ENCODE results near the gene CC2D2B. TPM values are rescaled to one million over a fixed set of nuclear protein-coding genes. Genes with fewer than 3 reads are reported as not detected.

CC2D2B gene
- total and polyA plus RNA-seq, 2 of the 8 experiments (the other 6 are each of a cell fraction or from before 2014, with no cell fraction given), result 0.09 to 0.71 TPM

DNA sequence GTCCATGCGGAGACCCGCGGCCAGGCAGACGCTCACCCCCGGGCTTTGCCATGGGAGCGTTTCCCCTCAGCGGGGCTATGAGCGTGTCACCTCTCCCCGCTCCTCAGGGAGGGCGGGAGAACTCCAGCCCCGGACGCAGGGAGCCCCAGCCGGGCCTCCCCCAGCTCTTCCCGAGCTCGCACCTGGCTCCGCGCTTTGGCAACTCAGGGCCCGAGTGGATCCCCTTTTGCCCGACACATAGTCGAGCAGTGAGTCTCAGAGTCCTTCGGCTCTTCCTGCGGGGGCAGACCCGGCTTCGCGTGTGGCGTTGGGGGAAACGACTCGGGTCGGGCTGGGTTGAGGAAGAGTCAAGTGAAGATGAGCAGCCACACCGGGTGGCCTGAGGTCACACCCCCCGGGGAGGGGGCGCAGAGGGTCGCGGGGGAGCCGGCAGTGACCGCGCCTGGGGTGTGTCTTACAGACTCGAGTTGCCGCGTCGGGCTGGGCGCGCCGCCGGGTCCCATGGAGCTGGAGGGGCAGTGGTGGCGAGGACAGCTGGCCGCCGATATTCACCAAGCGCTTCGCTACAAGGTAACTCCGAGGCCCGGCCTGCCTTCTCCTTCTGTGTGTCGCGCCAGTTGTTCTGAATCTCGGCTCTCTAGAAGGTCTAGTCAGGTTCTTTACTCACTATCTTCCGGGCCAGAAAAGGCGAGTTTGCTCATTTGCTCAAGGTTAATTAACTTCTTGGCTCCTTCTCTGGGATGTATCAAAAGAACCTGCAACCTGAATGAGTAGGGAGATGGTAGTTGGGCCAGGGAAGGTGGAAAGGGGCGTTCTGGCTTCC, 136.3 kb downstream of the CC2D2B start:
- WGBS, 2 experiments (ENCODE audit: extremely low coverage in 1 of 2, insufficient coverage in 1 of 2, insufficient read length in 1 of 2, insufficient replicate concordance in 2 of 2, low coverage in 1 of 2, low lambda C conversion rate in 2 of 2, missing lambda C conversion rate in 1 of 2), result 3% methylated on average over 41 of the region's 58 CpGs; no CpG with 5 or more reads in 1 of the 2 experiments
- H3K9me3 ChIP-seq (ENCODE audit: insufficient read depth in 2 of 2, low read depth in 1 of 2, low read length in 1 of 2), result 0 out of 4 replicates have a peak, but pooled peaks cover 0 to 3% of the 10 kb centered on the region in 2 experiments
- H2AK5ac ChIP-seq (ENCODE audit: low read depth, low read length), result peak overlapping the region; percentile 65
- peak overlapping the region; percentile 81 to 96 (median 85) for H3K4me3 ChIP-seq (ENCODE audit: extremely low read depth in 1 of 4, insufficient read depth in 2 of 4, low read depth in 3 of 4, low read length in 4 of 4)
- peak overlapping the region; percentile 76 to 94 for H3K4me2 ChIP-seq (ENCODE audit: insufficient read depth in 1 of 2, low read depth in 2 of 2, low read length in 2 of 2)
- no peak overlapping the region for H2AFZ ChIP-seq (ENCODE audit: low read length)
- H4K91ac ChIP-seq (replicated peaks; ENCODE audit: insufficient read length, low read length), result peak overlapping the region; percentile 80
- H2BK15ac ChIP-seq (ENCODE audit: low read length), result no peak overlapping the region
- DNase-seq (ENCODE audit: low read depth in 1 of 2, low spot score in 2 of 2), result peak in 1 of 2 experiments; percentile 71
- H2BK5ac ChIP-seq (ENCODE audit: low read depth, low read length), result 0 out of 2 replicates have a peak overlapping the region, but pooled peaks have one; percentile 54
- H4K5ac ChIP-seq (ENCODE audit: insufficient read length, low read depth, low read length), result peak overlapping the region; percentile 64
- H3K9ac ChIP-seq (replicated peaks in 1 of 4; ENCODE audit: extremely low read depth in 1 of 4, low read depth in 3 of 4, low read length in 3 of 4), result peak overlapping the region; percentile 84 to 98 (median 93)
- POLR2A ChIA-PET (ENCODE audit: partially characterized antibody), result interaction anchor here (0.9 to 2.9 kb wide), 9 partner anchors 11 to 223 kb away, joined by 3 to 24 read pairs (median 3); partner anchors contain the start of gene ZNF518A
- peak overlapping the region; percentile 52 for H2BK12ac ChIP-seq (ENCODE audit: low read depth, low read length)
- H3K27me3 ChIP-seq (replicated peaks in 1 of 4; ENCODE audit: control insufficient read depth in 3 of 4, extremely low read depth in 1 of 4, insufficient read depth in 3 of 4, low read length in 3 of 4), result peaks cover 0 to 9% (median 4%) of the 10 kb centered on the region in 4 experiments; a peak in 5 of 7 replicates
- peak overlapping the region; percentile 82 for H2BK120ac ChIP-seq (replicated peaks; ENCODE audit: low read depth, low read length)
- peak overlapping the region; percentile 85 for H3K56ac ChIP-seq (replicated peaks; ENCODE audit: insufficient read length, low read depth, low read length)
- peak overlapping the region; percentile 89 for H3K18ac ChIP-seq (ENCODE audit: extremely low read depth, low read length)
- H3K23ac ChIP-seq (ENCODE audit: insufficient read length), result no peak overlapping the region
- peak overlapping the region; percentile 92 for H3K4ac ChIP-seq (replicated peaks; ENCODE audit: insufficient read length, low read depth, low read length)
- CTCF ChIA-PET (ENCODE audit: partially characterized antibody), result interaction anchor here (1.1 to 1.8 kb wide), 2 partner anchors 19 to 186 kb away, joined by 3 to 4 read pairs; no protein-coding TSS in a partner anchor
- no peak overlapping the region for H2BK20ac ChIP-seq (ENCODE audit: low read length)
- H3K23me2 ChIP-seq (ENCODE audit: low read depth, low read length), result peaks cover 11% of the 10 kb centered on the region
- no peak for FAIRE-seq
- H3K79me2 ChIP-seq (ENCODE audit: control insufficient read depth in 1 of 2, insufficient read depth in 2 of 2, low read length in 2 of 2), result peaks cover 10 to 53% of the 10 kb centered on the region in 2 experiments
- peaks cover 0 to 14% (median 3%) of the 10 kb centered on the region in 4 experiments; a peak in 4 of 8 replicates for H3K36me3 ChIP-seq (ENCODE audit: control insufficient read depth in 2 of 4, insufficient read depth in 4 of 4, low read length in 3 of 4)
- peaks cover 4 to 7% of the 10 kb centered on the region in 2 experiments for H4K20me1 ChIP-seq (replicated peaks in 1 of 2; ENCODE audit: control insufficient read depth in 1 of 2, insufficient read depth in 2 of 2, low read length in 2 of 2)
- no peaks in the 10 kb centered on the region for H3K4me1 ChIP-seq (replicated peaks in 1 of 4; ENCODE audit: control insufficient read depth in 3 of 4, insufficient read depth in 4 of 4, low read length in 3 of 4)
- peak overlapping the region; percentile 99 for H4K8ac ChIP-seq (ENCODE audit: extremely low read depth, insufficient read depth, low read length)
- H3K27ac ChIP-seq (ENCODE audit: low read depth, low read length), result peak overlapping the region; percentile 88
- no peaks in the 10 kb centered on the region for H3K79me1 ChIP-seq (ENCODE audit: low read depth, low read length)
- no peak overlapping the region for H3K14ac ChIP-seq (ENCODE audit: insufficient read length)
- no peak for TF ChIP-seq KDM5A (IDR thresholded peaks at IDR 0.05; ENCODE audit: low read length)
- TF ChIP-seq, protein P1, sequence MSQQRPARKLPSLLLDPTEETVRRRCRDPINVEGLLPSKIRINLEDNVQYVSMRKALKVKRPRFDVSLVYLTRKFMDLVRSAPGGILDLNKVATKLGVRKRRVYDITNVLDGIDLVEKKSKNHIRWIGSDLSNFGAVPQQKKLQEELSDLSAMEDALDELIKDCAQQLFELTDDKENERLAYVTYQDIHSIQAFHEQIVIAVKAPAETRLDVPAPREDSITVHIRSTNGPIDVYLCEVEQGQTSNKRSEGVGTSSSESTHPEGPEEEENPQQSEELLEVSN (IDR thresholded peaks at IDR 0.05), result no peak
- TF ChIP-seq CREB1 (IDR thresholded peaks at IDR 0.05), result peak; percentile 59
- TF ChIP-seq, protein P2, sequence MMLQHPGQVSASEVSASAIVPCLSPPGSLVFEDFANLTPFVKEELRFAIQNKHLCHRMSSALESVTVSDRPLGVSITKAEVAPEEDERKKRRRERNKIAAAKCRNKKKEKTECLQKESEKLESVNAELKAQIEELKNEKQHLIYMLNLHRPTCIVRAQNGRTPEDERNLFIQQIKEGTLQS (IDR thresholded peaks at IDR 0.05; ENCODE audit: insufficient read depth, low read depth, low read length), result no peak
- 0 out of 2 replicates have a peak, but pooled peaks have one; percentile 21 for TF ChIP-seq POLR2AphosphoS5 (IDR thresholded peaks at IDR 0.05; ENCODE audit: low read depth, low read length)
- TF ChIP-seq KDM4A (IDR thresholded peaks at IDR 0.05; ENCODE audit: low read depth, low read length, severe bottlenecking), result peak; percentile 22
- TF ChIP-seq SUZ12 (IDR thresholded peaks at IDR 0.05; ENCODE audit: low read length), result peak; percentile 40; the same call in 1 of the 2 replicates
- peak; percentile 28; the same call in 1 of the 2 replicates for TF ChIP-seq TAF1 (IDR thresholded peaks at IDR 0.05; ENCODE audit: low read depth, low read length)

Data from H1 (cell line).